ENCODE data around the gene RHOA.

RHOA gene

DNA sequence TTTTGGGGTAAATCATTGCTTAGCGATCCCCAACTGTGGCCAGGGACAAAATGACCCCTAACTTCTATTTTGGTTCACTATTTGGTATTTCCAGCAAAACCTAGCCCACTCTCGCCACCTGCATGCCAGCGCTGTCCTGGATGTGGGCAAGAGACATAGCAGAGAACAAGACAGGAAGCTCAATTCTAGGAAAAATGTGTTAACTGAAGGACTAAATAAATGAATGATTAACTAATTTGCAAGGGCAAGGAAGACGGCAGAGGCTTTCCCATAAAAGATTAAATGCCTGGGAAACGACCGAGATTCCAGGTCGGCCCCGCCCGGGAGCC, 16.9 kb upstream of the RHOA start:
- no peak overlapping the region for H3K9ac ChIP-seq
- peak overlapping the region; percentile 98 for H3K4me2 ChIP-seq (ENCODE audit: low read length)
- peaks cover 2% of the 10 kb centered on the region for H3K4me1 ChIP-seq
- H3K36me3 ChIP-seq (ENCODE audit: control insufficient read depth, insufficient read depth, low read length): no peaks in the 10 kb centered on the region
- H3K27me3 ChIP-seq (ENCODE audit: control insufficient read depth, insufficient read depth, low read length): no peaks in the 10 kb centered on the region
- peak overlapping the region; percentile 84 for H2AFZ ChIP-seq
- H3K27ac ChIP-seq: peak overlapping the region; percentile 83
- peak overlapping the region; percentile 93 for H3K4me3 ChIP-seq (ENCODE audit: low read depth, low read length)
- no peak for TF ChIP-seq CTCF (IDR thresholded peaks at IDR 0.05)
- no peaks in the 10 kb centered on the region for H3K9me3 ChIP-seq (ENCODE audit: control insufficient read depth, low read length)
- peaks cover 2% of the 10 kb centered on the region for H3K79me2 ChIP-seq

GRCh38 chr3:49427586-49427985, 15.8 kb upstream of the RHOA start:
- no peaks in the 10 kb centered on the region for H3K27me3 ChIP-seq (ENCODE audit: control insufficient read depth, insufficient read depth, low read length)
- H3K36me3 ChIP-seq (ENCODE audit: control insufficient read depth, insufficient read depth, low read length): no peaks in the 10 kb centered on the region
- H2AFZ ChIP-seq: no peak overlapping the region
- peaks cover 10% of the 10 kb centered on the region for H3K4me1 ChIP-seq
- H3K9me3 ChIP-seq (ENCODE audit: control insufficient read depth, low read length): no peaks in the 10 kb centered on the region
- H3K4me3 ChIP-seq (ENCODE audit: low read depth, low read length): no peak overlapping the region
- no peak for TF ChIP-seq CTCF (IDR thresholded peaks at IDR 0.05)
- H3K4me2 ChIP-seq (ENCODE audit: low read length): no peak overlapping the region
- peaks cover 5% of the 10 kb centered on the region for H3K79me2 ChIP-seq
- H3K9ac ChIP-seq: no peak overlapping the region
- H3K27ac ChIP-seq: no peak overlapping the region

GRCh38 chr3:49424816-49425215, 13.0 kb upstream of the RHOA start:
- Histone ChIP-seq H3K27me3 (ENCODE audit: control insufficient read depth, insufficient read depth, low read length) (no peaks in the 10 kb centered on the region), H3K9me3 (ENCODE audit: control insufficient read depth, low read length) (no peaks in the 10 kb centered on the region), H3K9ac (no peak overlapping the region), H3K36me3 (ENCODE audit: control insufficient read depth, insufficient read depth, low read length) (no peaks in the 10 kb centered on the region), H3K27ac (no peak overlapping the region), H3K4me1 (peaks cover 15% of the 10 kb centered on the region), H3K4me2 (ENCODE audit: low read length) (no peak overlapping the region), H3K4me3 (ENCODE audit: low read depth, low read length) (no peak overlapping the region), H3K79me2 (peaks cover 9% of the 10 kb centered on the region), H2AFZ (no peak overlapping the region)
- no peak for TF ChIP-seq CTCF (IDR thresholded peaks at IDR 0.05)

DNA sequence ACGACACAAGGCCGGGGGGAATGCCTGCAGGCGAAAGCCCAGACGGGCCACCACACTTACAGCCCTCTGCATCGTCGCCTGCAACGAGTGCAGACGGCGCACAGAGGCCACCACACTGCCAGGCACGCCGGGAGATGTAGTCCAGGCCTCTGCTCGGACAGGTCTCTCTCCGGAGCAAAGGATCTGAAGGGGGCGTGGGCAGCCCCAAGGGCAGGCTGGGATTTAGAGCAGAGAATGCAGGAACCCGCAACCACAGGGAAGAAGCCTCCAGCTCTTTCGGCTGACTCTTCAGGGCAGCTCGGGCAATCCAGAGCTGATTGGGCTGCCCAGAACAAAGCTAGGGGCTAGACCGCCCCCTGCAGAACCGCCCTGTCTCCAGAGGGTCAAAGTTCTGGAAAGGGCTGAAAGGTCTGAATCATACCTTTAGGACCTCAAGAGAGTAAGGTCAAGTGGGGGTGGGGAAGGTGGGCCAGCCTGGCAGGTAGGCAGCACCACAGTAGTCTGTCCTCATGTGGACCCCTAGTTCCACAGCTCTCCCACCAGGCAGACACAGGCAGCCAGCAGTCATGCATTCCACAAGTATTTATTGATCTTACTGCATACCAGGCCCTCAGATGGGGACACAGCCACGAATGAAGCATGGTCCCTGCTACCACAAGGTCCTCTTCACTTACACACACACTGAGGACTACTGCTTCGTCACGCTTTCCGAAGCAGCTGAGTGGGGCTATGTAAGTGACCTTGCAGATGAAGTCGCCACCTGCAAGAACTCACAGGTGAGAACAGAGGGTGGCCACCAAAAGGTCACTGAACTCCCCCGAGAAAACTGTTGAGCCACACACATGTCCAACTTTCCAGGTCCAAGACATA, 10.8 kb upstream of the RHOA start, which contains the start of gene AMT:
TSS of gene AMT (minus strand) at position 95 of the 870 bp plus-strand sequence. CDS start at position 72, 23 bp downstream.
- Histone ChIP-seq H3K9ac (peak within 1 kb of the TSS; percentile 51), H3K27ac (peak within 1 kb of the TSS; percentile 63), H3K36me3 (ENCODE audit: control insufficient read depth, insufficient read depth, low read length) (no peaks in the 10 kb centered on the region), H3K79me2 (peaks cover 7% of the 10 kb centered on the region), H3K27me3 (ENCODE audit: control insufficient read depth, insufficient read depth, low read length) (no peaks in the 10 kb centered on the region), H3K4me1 (peaks cover 12% of the 10 kb centered on the region), H2AFZ (peak within 1 kb of the TSS; percentile 81), H3K4me2 (ENCODE audit: low read length) (peak within 1 kb of the TSS; percentile 9), H3K4me3 (ENCODE audit: low read depth, low read length) (no peak within 1 kb of the TSS), H3K9me3 (ENCODE audit: control insufficient read depth, low read length) (no peaks in the 10 kb centered on the region)
- TF ChIP-seq CTCF (IDR thresholded peaks at IDR 0.05): no peak
